Stimulated activated CD8-positive, alpha-beta memory T cell treated with anti-CD3 and anti-CD28 coated beads, Interleukin-7, amount 100 ng/mL, for 4 hours (primary cell): Measurements from ENCODE around the gene METTL5.
"Not testable (repeated sequence)": the region's sequence is repeated elsewhere in the genome, so short reads cannot be mapped to it uniquely, and the experiment has no call there.

ENCODE experiments used
- DNase-seq, 2 donors: peaks; one replicate each; pipeline ENCODE4 v3.0.0-alpha.2; 2020; ENCODE audit warnings: low read depth in 2 of 2

Gene METTL5

DNA sequence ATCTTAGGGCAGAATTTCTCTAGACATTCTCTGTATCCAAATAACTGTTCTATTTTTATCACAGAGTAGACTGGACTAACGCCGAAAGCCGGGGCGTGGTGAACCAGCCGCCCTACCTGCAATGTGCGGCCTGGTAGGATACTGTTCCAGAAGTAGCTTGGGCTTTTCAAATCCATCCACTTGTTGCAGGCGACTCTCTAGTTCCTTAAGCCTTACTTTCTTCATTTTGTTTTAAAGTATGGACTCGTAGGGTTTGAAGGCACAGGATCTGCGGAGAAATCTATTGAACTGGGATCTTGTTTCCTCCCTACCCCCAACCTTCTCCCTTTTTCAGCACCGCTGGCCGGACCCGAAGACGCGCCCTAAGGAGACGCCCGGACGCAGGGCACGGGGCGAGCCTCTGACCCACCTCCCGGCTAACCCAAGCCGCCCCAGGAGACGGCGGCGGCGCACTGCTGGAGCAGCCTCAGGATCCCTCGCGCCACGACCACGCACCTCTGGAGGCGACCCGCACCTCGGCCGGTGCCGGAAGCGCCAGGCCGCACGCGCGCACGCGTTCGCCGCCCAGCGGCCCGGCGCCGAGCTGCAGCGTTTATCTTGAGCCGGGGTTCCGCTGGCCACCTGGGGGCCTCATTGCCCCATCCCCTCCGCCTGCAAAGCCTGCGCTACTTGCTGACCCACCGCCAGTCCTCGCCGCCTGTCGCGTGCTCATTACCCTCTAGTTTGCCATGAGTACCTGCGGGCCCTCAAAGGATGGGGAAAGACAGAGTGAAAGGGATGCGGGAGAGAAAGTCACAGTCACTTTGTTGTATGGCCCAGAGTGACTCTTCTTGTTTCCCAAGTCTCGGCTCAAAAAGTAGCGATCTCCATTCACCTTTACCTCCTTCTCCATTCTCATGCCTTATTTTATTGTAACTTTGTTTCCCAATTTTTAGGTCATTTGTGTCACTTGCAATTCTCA is at the start of gene METTL5:
METTL5 (minus strand) TSS at position 533 of the 961 bp plus-strand sequence; CDS start at position 225, 308 bp downstream.
- peak; percentile 33 to 70 for DNase-seq

DNA sequence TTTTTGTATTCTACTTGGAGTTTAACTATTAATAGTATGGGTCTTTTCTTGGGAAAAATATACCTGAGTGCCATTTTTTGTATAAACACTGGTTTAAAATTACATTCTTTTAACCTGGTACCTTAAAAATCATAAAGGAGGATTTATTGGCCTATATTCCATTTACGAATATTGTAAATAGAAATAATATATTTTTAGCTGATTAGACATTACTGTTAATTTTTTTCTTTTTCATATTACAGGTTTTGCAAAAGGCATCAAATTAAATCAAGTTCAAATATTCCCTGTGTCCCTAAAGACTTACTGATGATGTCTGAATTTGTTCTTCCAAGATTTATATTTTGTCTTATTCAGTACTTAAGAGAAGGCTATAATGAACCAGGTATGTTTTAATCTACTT is 47.3 kb upstream of the METTL5 start:
- no peak for DNase-seq

DNA sequence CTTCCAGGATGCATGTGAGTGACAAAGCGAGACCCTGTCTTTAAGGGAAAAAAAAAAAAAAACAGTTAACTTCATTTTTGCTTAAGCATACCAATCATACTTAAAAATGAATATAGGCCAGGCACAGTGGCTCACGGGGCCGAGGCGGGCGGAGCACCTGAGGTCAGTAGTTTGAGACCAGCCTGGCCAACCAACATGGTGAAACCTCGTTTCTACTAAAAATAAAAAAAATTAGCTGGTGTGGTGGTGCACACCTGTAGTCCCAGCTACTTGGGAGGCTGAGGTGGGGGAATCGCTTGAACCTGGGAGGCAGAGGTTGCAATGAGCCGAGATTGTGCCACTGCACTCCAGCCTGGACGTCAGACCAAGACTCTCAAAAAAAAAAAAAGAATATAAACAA is 46.7 kb upstream of the METTL5 start:
- not testable (repeated sequence) for DNase-seq

DNA sequence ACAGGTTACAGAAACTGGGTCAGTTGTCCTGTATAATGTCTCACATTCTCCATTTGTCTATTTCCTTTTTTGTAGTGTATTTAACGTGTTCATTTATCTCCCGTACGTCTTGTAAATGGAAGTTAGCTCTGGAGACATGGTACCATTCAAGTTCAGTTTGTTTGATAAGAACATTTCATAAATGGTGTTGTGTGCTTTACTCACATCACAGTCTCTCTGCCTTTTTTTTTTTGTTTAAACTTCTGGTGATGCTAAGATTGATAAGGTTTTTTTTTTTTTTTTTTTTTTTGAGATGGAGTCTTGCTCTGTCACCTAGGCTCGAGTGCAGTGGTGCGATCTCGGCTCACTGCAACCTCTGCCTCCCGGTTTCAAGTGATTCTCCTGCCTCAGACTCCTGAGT is 44.2 kb upstream of the METTL5 start:
- DNase-seq, result no peak

DNA sequence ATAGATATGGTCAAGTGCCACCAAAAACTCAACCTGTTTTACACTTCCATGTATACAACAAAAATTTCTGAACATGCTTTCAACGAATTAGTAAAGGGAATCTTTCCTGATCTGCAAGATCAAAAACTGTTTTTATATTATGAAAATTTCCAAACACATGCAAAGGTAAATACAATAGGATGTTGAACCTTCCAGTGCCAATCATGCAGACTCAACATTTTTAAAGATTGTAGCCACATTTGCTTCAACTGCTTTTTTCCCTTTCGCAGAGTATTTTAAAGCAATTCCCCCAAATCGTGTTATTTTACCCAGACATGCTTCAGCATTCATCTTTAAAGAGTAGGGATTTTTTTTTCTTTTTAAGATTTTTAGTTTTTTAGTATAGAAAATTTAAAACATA is 42.9 kb upstream of the METTL5 start:
- DNase-seq, result no peak

DNA sequence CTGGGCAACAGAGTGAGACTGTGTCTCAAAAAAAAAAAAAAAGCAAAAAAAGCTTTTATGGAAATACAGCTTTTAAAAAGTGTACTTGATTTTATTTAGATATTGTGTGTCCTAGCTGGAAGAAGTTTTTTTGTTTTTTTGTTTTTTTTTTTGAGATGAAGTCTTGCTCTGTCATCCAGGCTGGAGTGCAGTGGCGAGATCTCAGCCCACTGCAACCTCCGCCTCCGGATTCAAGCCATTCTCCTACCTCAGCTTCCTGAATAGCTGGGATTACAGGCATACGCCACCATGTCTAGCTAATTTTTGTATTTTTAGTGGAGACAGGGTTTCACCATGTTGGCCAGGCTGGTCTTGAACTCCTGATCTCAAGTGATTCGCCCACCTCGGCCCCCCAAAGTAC is 41.5 kb upstream of the METTL5 start:
- not testable (repeated sequence) for DNase-seq

DNA sequence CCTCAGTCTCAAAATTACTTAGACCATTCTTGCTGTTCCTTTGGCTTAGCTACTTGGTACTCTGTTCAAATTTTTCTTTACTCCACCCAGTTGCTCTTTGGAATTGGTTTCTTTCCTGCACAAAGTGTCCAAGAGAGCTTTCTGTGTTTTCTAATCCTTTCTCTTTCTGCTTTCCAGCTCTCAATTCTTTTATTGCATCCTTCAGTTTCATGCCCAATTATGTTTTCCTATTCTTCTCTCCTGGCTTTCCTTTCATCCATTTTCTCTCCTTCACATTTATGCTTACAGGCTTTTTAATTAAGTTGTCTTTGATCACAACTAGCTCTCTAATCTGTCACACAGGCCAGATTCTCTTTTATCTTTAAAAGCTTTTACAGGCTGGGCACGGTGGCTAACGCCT is 40.8 kb upstream of the METTL5 start:
- DNase-seq, result no peak

DNA sequence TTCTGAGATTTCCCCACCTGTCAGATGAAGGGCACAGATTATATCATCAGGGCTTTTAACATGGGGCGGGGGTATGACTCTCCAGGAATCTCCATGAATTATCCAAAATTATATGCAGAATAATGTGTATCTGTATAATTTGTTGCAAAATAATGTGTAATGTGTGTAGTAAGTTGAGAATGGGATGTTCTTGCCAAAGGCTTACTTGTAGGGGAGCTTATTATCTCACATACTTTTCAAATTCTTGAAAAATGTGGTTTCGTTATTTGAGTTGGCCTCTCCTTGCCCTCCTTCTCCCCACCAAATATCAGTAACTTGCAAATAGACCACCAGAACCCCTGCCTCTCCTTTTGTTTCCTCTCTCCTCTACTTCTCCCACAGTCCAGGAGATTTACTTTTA is 38.1 kb upstream of the METTL5 start:
- DNase-seq, result no peak

DNA sequence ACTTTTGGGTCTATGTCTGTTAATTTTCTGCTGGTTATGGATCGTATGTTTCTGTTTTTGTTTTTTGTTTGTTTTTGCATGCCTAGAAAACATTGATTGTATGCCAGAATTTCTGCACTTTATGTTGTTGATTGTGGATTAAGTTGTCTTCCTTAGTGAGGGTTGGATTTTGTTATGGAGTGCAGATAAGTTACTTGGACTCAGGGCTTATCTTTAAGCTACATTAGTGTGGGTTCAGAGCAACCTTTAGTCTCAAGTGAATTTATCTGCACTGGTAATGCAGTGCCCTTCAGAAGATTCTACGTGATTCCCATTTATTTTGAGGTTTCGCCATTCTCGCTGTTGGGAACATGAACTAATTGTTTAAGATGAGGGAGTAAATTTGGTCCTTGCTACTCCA is 35.4 kb upstream of the METTL5 start:
- no peak for DNase-seq

DNA sequence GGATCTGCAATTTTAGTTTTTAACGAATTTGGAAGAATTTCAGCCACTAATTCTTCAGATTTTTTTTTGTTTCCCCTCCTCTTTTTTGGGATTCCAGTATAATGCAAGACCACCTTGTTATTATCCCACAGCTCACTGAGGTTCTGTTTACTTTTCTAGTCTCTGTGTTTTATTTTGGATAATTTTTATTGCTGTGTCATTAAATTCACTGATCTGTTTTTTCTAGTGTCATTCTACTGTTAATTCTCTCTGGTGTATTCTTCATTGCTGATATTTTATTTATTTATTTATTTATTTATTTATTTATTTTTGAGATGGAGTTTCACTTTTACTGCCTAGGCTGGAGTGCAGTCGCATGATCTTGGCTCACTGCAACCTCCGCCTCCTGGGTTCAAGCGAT is 34.7 kb upstream of the METTL5 start:
- DNase-seq, result no peak

DNA sequence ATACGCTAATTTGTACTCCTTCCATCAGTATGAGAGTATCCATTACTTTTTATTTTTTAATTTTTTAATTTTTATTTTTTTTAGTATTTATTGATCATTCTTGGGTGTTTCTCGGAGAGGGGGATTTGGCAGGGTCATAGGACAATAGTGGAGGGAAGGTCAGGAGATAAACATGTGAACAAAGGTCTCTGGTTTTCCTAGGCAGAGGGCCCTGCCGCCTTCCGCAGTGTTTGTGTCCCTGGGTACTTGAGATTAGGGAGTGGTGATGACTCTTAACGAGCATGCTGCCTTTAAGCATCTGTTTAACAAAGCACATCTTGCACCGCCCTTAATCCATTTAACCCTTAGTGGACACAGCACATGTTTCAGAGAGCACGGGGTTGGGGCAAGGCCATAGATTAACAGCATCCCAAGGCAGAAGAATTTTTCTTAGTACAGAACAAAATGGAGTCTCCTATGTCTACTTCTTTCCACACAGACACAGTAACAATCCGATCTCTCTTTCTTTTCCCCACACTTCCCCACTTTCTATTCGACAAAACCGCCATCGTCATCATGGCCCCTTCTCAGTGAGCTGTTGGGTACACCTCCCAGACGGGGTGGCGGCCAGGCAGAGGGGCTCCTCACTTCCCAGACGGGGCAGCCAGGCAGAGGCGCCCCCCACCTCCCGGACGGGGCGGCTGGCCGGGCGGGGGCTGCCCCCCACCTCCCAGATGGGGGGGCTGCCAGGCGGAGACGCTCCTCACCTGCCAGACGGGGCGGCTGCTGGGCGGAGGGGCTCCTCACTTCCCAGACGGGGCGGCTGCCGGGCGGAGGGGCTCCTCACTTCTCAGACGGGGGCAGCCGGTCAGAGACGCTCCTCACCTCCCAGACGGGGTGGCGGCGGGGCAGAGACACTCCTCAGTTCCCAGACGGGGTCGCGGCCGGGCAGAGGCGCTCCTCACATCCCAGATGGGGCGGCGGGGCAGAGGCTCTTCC is 30.9 kb upstream of the METTL5 start:
- DNase-seq, result not testable (repeated sequence)

DNA sequence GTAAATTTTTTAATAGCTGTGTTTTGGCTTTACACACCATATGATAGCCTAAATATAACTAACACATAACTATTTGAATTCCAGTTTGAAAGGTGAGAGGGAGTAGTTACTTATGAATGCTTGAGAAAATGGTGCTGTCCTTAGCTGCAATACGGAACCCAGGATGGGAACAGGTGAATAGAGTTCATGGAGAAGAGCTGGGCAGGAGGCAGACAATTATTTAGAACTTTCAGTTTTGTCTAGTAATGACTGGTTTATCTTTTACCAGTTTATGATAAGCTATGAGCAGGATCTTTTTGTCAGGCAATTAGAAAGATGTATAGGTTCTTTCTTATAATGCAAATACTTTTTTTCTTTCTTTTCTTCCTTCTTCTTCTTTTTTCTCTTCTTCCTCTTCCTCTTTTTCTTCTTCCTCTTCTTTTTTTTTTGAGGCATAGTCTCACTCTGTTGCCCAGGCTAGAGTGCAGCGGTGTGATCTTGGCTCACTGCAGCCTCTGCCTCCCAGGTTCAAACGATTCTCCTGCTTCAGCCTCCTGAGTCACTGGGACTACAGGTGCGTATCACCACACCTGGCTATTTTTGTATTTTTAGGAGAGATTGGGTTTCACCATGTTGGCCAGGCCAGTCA is 28.4 kb upstream of the METTL5 start:
- no peak for DNase-seq

DNA sequence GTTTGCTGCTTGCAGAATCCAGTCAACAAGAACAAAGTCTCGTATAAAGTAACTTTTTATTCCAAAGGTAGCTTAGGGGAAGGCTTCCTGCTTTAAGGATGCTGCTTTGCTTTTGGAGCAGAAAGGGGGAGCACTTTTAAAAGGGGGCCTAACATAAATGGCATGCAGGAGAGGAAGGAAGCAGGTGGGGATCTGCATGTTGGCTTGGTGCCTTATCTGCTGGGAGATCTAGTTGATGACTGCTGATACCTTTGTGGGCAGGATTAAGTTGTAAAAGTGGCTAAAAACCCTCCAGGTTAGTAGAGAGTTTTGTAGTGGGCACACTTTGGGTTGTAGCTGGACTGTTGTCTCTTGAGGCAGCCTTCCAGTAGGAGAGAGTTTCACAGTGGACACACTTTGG is 25.0 kb upstream of the METTL5 start:
- DNase-seq, result no peak

DNA sequence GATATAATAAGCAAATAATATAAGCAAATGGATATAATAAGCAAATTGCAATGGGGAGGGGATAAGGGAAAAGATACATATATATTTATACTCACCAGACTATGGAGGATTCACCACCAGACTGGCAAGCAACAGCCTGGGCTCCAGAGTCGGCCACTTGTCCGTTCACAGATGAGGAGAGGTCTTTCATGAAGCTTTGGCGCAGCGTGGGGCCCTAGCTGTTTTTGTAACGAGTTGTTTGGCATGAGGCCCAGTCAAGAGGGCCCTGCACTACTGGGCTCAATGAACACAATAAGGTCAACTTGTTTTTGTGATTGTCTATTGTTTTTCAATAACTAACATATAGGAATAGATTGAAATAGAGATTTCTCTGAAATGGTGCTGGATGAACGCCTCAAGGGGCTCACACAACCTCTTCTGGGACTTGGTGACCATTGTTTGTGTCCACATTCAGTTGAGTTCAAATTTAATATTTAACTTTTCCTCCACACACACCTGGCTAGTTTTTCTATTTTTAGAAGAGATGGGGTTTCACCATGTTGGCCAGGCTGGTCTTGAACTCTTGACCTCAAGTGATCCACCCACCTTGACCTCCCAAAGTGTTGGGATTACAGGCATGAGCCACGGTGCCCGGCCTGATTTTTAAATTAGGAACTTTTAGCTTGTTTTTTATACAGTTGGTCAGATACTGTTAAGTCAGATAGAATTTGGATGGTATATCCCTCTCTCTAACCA is 24.4 kb upstream of the METTL5 start:
- DNase-seq, result not testable (repeated sequence)

DNA sequence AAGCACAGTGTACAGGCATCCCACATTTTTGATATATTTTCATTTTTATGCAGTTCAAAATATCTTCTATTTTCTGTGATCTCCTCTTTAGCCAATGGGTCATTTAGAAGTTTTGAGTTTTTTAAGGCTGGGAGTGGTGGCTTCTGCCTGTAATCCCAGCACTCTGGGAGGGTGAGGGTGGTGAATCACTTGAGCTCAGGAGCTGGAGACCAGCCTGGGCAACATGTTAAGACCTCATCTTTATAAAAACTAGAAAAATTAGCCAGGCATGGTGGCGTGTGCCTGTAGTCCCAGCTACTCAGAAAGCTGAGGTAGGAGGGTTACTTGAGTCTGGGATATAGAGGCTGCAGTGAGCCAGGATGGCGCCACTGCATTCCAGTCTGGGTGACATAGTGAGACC is 20.3 kb upstream of the METTL5 start:
- DNase-seq, result no peak

DNA sequence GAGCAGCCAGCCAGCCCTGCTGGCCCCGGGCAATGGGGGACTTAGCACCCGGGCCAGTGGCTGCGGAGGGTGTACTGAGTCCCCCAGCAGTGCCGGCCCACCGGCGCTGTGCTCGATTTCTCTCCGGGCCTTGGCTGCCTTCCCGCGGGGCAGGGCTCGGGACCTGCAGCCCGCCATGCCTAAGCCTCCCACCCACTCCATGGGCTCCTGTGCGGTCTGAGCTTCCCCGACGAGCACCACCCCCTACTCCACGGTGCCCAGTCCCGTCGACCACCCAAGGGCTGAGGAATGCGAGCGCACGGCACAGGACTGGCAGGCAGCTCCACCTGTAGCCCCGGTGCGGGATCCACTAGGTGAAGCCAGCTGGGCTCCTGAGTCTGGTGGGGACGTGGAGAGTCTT is 16.9 kb upstream of the METTL5 start:
- DNase-seq, result not testable (repeated sequence)

DNA sequence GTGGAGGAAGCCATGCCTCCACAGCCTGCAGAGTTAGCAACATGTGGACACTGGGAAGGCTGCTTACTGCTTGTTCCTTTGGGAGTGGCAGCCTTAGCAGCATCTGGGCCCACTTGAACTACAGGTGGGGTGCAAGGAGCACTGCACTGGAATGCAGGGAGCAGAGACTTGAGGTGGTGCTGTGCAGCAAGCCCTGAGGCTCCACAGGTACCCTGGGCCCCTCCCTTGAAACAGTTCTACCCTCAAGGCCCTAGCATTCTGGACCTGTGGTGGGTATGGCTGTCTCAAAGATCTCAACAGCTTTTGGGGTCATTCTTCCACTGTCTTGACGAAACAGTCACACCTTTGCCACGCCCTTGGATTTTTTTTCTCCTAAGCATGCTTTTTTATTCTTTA is 16.0 kb upstream of the METTL5 start:
- DNase-seq, result no peak

DNA sequence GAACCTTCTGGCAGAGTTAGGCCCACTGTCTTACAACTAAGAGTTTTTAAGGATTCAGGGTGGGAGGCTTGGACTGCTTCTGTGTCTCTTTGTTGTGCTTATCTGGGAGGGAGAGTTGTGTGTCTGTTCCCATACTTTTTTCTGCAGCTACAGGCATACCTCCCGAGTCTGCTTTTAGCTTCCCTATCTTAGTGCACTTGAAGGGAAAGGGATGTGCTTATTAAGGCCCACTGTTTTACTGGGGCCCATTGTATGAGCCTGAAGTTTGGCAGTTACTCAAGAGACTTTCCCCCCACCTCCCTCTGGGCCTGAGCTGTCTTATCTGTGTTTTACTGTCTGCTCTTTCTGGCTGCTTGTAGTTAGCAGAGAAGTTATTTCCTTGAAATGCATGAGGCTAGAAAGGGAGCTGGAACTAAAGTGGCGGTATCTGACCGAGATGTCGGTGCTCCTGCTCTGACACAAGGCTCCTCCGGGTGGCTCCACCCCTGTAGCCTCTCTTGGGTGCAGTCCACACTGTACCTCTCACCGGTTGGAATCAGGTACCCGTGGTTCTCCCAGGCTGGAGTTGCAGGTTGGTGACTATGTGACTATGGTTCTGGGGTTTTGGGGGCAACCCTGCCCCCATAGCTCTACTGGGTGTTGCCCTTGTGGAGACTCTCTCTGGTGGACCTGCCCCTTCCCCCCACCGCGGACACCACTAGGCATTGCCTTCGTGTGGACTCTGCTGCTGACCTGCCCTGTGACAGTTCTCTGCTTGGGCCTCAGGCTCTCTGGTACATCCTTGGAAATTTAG is 15.4 kb upstream of the METTL5 start:
- no peak for DNase-seq

DNA sequence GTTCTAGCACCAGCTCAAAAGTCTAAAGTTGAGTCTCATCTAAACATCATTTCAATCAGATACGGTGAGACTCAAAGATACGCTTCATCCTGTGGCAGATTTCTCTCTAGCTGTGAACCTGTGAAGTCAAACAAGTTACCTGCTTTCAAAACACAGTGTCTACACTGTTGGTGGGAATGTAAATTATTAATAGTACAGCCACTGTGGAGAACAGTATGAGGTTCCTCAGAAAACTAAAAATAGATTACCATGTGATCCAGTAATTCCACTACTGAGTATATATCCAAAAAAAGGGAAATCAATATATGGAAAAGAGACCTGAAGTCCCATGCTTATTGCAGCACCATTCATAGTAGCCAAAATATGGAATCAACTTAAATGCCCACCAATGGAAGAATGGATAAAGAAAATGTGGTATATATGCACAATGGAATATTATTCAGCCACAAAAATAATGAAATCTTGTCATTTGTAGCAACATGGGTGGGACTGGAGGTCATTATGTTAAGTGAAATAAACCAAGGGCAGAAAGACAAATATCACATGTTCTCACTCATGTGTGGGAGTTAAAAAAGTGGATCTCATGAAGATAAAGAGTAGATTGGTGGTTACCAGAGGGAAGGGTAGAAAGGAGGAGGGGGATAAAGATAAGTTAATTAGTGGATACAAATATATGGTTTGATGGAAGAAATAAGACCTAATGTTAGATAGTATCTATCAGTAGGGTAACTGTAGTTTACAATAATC is 14.2 kb upstream of the METTL5 start:
- DNase-seq, result no peak

DNA sequence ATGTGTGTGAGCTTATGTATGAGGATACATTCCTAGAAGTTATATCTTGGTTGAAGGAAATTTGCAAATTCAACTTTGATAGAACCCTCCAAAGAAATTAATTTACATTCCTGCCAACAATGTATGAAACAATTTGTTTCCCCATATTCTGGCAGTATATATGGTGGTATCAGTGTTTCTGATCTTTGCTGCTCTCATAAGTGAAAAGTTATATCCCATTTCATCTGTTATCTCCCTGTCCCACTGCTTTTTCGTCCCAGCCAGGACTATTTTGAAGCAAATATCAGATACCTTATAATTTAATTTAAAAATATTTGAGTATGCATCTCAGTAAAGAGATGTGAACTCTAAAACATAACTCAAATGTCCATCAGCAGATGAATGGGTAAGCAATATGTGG is 9.7 kb upstream of the METTL5 start:
- DNase-seq, result no peak
